NCI-H2081 treated with DMSO at 0.1 percent for 48 hours (cell line): ENCODE results near the gene CPZ.

Source experiments
- DNase-seq: peaks from one replicate; lab custom pipeline; 2025; lab: John Stamatoyannopoulos, UW

CPZ gene

DNA sequence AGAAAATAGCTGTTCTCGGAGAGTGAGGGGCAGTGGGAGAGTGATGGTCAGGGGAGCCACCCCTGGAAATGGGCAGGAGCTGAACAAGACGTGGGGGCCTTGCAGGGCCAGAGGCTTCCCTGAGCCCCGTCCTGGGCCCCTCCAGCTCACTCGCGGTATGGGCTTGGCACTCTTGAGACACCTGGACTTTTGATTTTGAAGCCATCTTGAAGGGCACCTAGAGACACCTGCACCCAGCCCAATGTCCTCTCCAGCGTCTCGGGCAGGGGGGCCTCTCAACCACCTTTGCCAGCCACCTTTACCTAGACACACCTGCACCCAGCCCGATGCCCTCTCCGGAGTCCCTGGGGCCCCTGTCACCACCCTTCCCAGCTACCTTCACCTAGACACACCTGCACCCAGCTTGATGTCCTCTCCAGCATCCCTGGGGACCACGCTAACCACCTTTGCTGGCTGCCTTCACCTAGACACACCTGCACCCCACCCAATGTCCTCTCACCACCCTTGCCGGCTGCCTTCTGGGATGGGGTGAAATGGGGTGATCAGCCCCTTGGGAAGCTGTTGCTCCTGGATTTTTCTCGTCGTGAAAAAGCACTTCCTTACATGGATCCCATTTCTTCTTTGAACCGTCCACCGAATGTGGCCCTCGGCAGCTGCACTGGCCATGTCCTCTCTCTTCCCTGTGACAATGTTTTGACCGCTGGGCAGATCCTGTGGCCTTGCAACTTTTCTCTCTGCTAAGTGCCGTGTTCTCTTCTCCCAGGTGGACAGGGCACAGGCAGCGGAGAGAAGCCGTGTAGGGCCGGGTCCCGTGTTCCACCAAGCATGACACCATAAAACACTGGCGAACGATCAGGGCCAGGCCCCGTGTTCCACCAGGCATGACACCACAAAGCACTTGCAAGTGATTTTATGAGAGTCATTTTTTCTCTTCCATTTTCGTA, 47.5 kb downstream of the CPZ start:
- DNase-seq: no peak

DNA sequence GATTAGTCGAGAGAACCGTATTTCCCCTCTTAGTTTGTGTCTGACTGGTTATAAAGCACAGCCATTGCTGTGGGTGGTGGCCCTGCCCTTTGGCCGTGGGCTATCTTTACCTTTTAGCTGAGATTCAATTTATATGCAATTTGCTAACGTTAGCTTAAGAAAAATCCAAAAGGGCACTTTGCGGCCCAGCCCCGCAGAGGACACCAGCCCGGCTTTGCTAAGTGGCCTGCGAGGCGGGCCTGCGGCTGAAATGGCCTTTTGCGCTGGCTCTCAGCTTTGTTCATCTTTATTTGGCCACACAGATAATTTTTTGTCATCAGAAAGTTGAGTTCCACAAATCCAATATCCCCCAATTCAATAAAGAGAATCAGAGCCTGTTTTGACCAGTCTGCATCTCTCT, 48.3 kb downstream of the CPZ start:
- no peak for DNase-seq

DNA sequence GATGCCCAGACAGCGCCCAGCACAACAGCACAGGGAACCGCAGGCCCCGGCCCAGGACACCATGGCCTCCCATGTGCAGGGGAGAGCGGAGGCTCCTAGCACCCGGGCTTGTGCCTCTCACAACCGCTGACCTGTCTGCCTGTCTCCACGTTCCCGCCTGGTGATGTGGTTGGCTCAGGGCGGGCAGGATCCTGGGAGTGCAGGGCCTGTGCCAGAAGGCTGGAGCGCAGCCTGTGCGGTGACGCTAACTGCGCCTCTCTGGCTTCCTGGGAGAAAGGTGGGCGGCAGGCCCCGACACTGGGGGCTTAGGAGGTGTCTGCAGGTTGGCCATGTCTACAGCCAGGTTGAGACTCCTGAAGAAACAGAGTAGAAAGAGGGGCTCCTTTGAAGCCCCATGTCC, 48.7 kb downstream of the CPZ start:
- DNase-seq: no peak

DNA sequence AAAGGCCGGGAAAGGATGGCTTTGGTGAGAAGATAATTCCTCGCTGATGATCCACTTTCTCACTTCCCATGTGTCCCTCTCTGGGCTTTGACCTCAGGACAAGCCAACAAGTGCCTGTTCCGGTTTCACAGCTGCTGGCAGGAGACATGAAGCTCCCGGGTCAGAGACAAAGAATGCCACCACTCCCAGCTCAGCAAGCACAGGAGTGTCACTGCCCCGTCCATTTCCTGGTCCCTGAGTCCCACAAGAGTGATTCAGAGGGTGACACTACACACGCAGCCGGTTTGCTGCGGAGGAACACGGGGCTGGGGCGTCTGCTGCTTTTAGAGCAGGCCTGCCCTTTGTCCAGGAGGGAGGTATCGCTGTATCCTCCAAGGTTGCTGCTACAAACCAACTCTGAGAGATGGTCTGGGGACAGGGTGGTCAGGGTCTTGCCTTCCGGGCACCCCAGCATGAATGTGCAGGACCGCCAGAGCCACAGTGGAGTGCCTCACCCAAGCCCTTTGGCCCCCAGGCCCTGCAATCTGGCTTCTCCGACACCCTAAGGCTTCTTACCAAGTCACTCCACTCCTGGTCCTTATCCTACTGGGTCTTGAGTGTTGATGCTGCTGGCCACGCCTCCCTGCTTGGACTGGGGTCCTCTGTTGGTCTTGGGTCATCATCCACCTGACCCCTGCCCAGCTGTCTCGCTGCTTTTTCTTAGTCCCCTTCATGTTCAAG, 49.5 kb downstream of the CPZ start:
- DNase-seq: no peak

DNA sequence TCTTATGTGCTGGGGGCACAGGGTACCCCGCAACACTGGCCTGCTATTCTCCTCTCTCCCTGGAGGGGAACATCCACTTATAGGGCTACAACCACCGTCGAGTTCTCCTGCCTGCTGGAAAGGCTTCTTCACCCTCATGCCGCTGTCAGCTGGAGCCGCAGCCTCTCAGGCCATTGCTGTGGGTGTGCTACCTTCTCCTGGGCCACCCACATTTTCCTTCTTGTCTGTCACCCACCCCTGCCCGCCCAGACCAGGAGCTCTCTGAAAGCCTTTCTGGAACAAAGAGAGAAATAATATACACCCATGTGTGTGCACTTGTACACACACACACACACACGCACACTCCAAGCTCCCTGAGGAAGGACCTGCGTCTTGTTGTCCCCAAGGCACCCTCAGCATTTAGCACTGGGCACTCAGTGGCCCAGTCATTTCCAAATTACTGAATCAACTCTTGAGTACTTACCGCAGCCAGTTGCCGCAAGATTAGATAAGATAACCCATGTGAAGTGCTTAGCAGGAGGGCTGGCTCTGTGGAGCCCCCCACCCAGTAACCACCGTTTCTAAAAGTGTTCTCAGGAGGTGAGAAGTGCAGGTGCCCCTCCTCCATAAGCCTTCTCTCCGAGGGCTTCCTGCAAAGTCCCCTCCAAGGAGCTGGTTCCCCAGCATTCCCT, 50.2 kb downstream of the CPZ start:
- DNase-seq: no peak

DNA sequence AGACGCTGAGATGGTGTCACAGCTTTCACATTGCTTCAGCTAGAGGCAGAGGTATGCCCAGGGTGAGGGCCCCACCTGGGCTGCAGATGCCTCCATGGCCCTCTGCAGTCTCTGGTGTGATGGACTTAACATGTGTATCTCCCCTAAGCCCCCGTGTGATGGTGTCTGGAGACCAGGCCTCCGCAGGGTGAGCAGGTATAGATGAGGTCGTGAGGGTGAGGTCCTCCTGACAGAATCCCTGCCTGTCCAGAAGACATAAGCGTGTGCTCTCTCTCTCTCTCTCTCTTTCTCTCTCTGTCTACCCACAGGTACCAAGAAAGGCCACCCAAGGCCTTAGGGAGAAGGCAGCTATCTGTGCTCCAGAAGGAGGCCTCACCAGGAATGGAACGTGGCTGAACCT, 50.9 kb downstream of the CPZ start:
- no peak for DNase-seq

DNA sequence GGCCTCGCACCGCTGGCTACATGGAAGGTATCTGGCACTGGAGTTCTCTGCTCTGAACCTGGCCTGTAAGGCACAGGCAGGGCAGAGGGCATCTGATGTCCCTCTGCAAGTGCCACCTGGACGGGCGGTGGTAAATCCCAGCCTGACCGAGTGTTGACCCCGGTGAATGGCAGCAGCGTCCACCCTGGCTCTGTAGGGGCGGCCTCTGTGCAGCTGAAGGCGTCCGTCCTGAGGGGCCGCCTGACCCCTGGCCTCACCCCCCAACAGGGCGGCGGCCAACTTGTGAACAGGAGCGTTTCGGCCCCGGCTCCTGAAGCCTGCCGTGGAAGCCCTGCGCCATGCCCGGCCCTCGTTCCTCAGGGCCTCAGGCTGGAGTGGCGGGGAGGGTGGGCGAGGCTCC, 51.4 kb downstream of the CPZ start:
- DNase-seq: no peak

DNA sequence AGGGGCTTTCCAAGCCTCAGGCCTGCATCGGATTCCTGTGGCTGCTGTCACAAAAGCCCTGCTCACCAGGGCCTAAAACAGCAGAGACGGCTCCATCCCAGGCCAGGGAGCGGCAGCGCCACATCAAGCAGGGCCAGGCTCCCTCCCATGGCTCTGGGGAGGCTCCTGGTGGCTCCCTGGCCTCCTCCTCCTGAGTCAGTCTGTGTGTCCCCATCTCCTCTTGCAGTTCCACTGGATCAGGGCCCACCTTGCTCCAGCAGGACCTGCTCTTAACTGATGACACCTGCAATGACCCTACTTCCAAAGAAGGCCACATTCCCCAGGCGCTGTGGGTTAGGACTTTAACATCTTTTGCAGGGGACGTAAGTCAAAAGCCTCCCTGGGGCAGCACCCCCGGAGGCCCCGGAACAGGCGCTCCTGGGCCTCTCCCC, 51.9 kb downstream of the CPZ start:
- no peak for DNase-seq

DNA sequence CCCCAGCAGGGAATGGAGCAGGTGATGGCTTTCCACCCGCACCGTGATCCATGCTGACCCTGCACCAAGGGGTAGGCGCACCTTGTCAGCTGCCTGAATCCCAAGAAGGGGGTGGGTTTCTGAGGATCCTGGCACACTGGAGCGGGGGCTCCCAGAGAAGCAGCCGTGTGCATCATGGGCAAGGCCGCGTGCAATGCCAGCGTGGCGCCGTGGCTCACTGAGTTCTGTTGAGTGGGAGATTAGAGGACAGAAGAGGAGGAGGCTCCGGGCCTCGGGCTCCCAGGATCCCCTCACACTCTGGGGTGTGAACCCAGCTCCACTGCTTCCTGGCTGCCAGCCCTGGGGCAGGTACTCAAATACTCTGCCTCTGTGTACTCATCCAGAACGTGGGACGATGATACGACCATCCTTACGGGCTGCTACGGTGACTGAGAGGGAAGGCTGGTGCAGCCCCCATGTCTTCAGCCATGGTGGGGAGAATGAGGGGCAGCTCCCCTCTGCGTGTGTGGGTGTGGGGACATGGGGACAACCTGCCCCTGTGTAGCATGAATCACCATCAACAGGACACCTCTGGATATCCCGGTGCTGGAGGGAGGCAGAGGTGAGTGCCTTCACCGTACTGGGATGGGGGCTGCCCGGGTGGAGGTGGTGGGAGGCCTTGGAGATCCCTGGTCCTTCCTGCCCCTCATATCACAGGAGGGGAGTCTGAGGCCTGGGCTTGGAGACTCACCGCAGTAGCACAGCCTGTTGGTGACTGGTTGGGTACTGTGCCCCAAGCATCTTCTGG, 52.6 kb downstream of the CPZ start:
- no peak for DNase-seq

DNA sequence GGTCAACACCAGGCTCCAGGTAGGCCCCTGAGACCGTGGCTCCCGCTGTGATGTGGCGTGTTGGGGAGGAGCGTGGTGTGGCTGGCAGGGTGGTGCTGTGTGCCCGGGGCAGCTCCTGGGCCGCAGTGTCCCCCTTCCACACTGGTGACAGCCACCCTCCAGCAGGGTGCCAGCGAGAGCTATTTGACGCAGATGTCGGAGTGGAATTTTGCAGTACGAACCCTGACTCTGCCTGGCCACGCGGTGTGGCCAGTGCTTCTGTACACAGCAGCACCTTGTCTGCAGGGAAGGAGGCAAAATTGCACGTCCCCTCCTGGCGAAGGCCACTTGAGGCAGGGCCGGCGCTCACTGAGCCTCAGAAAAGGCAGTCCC, 53.2 kb downstream of the CPZ start:
- DNase-seq: no peak

DNA sequence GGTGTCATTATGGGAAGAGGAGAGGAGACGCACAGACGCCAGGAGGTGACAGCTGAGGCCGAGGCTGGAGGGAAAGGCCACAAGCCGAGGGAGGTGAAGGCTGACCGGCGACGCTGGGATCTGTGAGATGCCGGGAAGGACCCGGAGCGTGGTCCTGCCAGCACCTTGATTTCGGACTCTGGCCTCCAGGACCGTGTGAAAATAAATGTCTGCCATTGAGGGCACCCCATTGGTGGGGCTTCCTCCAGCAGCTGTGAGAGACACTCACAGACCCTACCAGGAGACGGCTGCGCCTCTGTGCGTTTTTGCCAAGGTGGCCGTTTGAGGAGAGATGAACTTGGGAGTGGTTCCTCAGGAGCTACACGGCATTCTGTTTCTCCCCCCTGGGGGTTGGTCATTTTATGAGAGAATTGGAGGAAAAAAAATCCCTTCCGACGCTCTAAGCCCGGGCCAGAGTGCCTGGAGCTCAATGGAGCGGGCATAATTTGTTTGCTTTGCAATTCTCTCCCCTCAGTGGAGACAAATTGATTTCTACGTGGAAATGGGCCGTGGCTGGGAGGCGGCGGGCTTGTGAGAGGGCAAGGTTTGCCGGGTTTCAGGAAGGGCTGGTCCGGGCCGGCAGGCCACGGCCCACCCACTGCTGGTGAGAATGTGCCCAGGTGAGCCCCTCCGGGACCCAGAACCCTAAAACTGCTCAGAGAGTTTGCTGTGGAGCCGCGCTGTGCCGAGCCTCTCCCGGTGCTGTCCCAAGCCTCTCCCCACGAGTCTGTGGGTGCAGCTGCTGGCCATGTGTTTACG, 53.9 kb downstream of the CPZ start:
- no peak for DNase-seq

DNA sequence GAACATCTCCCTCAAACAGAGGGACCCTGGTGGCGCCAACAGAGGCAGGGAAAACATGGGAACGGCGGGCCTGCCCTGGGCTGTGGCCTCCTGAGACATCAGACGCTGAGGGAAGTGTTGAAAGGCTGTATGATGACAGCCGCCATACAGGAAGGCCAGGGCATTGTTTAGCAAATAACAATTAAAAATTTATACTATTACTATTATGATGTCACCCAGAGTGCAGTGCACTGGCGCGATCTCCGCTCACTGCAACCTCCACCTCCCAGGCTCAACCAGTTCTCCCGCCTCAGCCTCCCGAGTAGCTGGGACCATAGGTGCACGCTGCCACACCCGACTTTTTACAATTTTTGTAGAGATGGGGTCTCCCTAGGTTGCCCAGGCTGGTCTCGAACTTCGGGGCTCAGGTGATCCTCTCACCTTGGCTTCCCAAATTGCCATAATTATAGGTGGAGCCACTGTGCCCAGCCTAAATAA, 54.6 kb downstream of the CPZ start:
- no peak for DNase-seq

DNA sequence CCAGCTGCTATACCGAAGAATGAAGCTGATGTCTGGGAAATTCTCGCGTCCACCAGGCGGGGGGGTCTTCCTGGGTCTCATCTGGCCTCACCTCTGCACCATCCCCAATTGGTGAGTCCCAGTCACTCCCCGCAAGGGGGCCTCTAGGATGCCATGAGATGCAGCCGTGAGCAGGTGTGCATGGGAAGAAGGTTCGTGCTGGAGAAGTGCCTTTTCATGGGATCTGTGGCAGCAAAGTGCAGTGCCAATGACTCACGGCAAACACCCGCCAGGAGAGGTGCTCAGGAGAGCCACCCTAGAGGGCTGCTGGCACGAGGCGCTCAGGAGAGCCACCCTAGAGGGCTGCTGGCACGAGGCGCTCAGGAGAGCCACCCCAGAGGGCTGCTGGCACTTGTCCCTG, 55.1 kb downstream of the CPZ start:
- no peak for DNase-seq

DNA sequence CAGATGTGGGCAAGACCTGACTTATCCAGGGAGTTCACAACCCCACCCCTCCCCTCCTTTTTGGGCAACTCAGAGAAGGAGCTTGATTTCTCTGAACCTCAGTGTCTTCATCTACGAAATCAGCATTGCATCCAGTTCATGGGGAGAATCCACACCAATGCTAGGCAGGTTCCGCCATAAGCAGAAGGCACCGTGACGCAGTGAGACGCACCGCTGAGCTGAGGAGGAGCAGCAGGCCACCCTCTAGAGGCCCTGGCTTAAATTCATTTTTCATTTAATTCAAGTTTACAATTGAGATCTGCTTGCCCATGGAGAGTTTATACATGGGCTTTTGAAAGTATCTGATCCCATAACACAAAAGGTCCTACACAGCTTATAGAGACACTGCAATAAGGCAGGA, 55.7 kb downstream of the CPZ start:
- no peak for DNase-seq

DNA sequence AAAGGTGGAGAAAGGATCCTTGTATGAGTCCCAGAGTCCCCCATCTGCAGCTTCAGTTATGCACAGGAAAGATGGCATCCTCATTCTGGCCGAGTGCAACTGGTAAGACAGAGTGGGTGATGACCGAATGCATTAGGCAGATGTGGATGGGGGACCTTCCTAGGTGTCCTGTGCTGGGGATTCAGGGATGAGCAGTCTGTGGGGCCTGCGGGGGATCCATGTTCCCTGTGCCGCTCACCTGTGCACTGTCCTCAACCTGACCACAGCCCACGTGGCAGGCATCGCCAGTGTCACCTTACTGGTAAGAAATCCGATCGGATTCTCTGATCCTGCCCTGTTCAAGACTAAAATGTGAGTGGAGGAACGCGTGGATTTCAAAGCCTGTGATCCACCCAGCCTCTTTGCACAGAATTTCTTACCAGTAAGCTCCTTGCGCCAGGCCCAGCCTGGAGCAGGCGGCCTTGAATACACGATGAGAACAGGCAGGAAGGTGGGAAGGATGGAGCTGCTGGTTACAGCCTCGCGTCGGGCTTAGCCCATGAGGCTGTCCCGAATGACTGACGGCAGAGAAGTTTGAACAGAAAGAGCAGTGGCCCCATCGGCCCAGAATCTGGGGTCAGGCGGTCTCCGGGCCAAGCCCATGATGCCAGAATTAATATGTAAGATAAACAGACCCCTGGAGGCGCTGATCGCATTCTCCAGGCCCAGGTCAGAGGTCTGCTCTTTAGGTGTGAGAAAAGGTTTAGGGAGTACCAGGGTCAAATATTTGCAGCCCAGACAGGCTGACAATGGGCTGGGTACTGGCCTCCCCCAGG, 56.5 kb downstream of the CPZ start:
- DNase-seq: no peak

DNA sequence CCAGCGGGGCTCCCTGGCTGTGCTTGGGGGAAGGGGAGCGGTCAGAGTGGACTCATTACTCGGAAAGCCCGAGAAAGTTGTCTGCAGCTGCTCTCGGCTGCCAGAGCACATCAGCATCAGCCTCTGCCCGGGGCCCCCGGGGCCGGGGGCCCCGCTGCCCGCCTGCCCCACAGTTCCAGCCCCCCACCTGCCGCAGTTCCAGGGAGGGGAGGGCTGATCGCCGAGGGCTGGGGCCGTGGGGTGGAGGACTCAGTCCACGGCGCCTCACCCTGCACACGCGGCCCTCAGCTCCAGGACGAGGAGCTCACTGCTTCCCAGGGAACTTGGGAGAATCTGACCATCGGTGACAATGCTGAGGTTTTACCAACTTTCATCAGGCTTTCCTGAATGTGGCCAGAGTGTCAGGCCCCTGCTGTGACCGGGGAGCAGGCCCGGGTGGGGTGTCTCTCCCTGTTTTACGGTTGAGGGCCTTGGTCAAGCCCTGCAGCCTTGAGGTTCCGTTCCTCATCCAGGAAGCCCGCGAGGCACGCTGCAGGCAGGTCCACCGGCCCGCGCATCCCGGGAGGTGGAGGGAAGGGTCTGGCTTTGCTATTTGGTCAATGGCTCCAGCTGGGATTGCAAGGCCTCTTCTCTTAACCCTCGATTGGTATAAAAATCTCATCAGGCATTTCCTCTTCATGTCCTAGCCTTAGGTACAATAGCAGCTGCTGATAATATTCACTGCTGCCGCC, 57.2 kb downstream of the CPZ start:
- no peak for DNase-seq

DNA sequence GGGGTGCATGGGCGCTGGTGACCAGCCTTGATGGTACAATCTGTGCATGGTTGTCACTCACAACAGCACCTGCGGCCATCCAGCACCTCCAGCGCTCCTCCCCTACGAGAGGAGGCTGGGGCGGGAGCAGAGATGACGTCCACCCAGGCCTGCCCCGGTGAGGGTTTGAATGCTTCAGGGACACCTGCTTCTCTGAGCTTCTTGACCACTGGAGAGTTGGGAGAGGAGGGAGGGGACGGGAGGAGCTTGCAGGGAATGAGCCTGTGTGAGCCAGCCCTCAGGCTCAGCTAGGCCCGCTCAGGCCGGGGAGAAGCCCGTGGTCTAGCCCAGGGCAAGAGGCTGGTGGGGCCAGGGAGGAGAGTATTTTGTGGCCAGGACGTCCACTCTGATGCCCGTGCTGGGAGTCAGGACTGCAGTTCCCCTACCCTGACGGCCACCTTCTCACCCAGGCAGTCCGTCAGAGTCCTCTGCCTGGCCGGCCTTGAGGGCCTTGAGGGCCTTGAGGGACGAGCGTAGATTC, 59.2 kb downstream of the CPZ start:
- no peak for DNase-seq

DNA sequence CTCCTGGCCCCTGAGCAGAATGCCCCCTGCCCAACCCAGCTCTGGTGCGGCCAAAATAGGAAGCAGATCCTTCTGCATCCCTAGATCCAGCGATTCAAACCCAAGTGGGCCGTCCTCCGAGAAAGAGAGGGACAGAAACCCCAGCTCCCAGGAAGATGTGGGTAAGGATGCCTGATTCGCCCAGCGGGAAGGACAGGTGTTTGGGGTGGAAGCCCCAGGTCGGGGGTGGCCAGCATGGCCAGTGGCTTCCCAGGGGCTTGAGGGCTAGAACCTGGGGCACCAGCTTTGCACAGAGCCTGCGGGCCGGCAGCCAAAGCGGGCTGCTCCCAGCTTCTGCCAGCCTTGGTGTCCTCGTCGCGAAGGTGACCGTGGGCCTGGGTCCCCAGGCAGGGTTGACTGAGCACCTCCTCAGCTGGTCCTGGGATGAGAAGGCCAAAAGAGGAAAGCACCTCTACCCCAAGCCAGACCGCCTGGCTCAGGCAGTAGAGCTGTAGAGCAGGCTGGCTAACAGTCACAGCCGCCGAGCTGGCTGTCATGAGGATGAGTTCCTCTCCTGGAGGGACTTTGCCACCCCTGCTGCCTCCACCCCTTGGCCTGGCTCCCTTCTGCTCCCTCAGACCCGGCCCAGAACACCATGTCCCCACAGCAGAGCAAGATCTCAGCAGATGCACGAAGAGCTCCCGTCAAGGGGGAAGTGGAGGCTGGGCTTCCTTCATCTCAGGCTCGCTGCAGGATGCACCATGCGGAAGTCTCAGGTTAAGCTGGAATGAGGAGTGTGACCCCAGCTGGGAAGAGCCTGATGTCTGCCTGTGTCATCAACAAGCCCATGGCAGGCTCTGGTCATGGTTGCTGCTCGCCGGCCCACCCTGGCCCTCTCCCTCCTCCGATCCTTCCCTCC, 59.9 kb downstream of the CPZ start:
- DNase-seq: no peak
